Suprapubic skin (tissue), 4 donors: ENCODE results near the gene CDH8. TPM values are rescaled to one million over a fixed set of nuclear protein-coding genes. Genes with fewer than 3 reads are reported as not detected.

Source experiments
- DNase-seq, 2 donors: peaks; one replicate each; pipeline ENCODE4 v3.0.0-alpha.2; 2019; ENCODE audit warnings: low spot score in 2 of 2
- H3K27ac ChIP-seq: fragments of 200-600 bp; sonication (generic); one replicate; pipeline ENCODE4 v1.5.1; 2019
- H3K27me3 ChIP-seq: fragments of 200-600 bp; sonication (generic); one replicate; pipeline ENCODE4 v1.5.1; 2019
- H3K36me3 ChIP-seq: fragments of 200-600 bp; sonication (generic); one replicate; pipeline ENCODE4 v1.5.1; 2019
- H3K4me1 ChIP-seq: fragments of 200-600 bp; sonication (generic); one replicate; pipeline ENCODE4 v1.5.1; 2019
- H3K4me3 ChIP-seq: fragments of 200-600 bp; sonication (generic); one replicate; pipeline ENCODE4 v1.5.1; 2019; ENCODE audit warnings: mild to moderate bottlenecking
- H3K9me3 ChIP-seq: fragments of 200-600 bp; sonication (generic); one replicate; pipeline ENCODE4 v1.5.1; 2019
- CTCF ChIP-seq, 2 donors: fragments of 200-600 bp in 1 of 2; fragments of 450-650 bp in 1 of 2; sonication (generic) in 1 of 2; IDR thresholded peaks; one replicate each; pipeline ENCODE4 v1.5.1; 2016 to 2019; ENCODE audit warnings: antibody characterized with exemption in 2 of 2, mild to moderate bottlenecking in 1 of 2, moderate library complexity in 1 of 2
- EP300 ChIP-seq: sonication (generic); formaldehyde crosslinking; IDR thresholded peaks from one replicate; pipeline ENCODE4 v1.6.1; 2017; ENCODE audit warnings: antibody characterized with exemption
- POLR2A ChIP-seq, 2 donors: fragments of 450-650 bp; IDR thresholded peaks; one replicate each; pipeline ENCODE4 v1.6.1; 2017; ENCODE audit warnings: antibody characterized with exemption in 2 of 2, mild to moderate bottlenecking in 2 of 2, moderate library complexity in 2 of 2
- POLR2AphosphoS5 ChIP-seq, 3 donors: sonication (generic); formaldehyde crosslinking; IDR thresholded peaks; one replicate each; pipeline ENCODE4 v1.6.1; 2017; ENCODE audit warnings: antibody characterized with exemption in 3 of 3
- WGBS: methylation state at CpG from one replicate; pipeline ENCODE4 v1.1.5; 2018; 5-methylcytosine and 5-hydroxymethylcytosine counted together
- total RNA-seq, 4 donors: library from RNA; depleted of rRNA; stranded (reverse); fragments of >200 nt; gene quantifications; one replicate each; pipeline ENCODE4 v1.1.0, GENCODE V29; 2016

CDH8 gene
- total RNA-seq, 4 donors from 2014 or later, result 0.42 to 5.8 (median 2.2) TPM; not detected in 1

GRCh38 chr16:61820820-61821219, 215.4 kb downstream of the CDH8 start:
- Histone ChIP-seq H3K27ac (no peak overlapping the region), H3K4me1 (no peaks in the 10 kb centered on the region), H3K36me3 (no peaks in the 10 kb centered on the region), H3K4me3 (no peak overlapping the region), H3K27me3 (no peaks in the 10 kb centered on the region), H3K9me3 (no peaks in the 10 kb centered on the region)
- no peak for TF ChIP-seq EP300
- no peak for TF ChIP-seq POLR2A (IDR thresholded peaks at IDR 0.05)
- TF ChIP-seq CTCF (IDR thresholded peaks at IDR 0.05), result no peak
- TF ChIP-seq POLR2AphosphoS5 (IDR thresholded peaks at IDR 0.05), result no peak
- DNase-seq, result no peak
- WGBS, result 83% methylated on average over 2 of the region's 2 CpGs

GRCh38 chr16:61820398-61820797, 215.8 kb downstream of the CDH8 start:
- H3K4me1 ChIP-seq, result no peaks in the 10 kb centered on the region
- no peak overlapping the region for H3K27ac ChIP-seq
- no peaks in the 10 kb centered on the region for H3K27me3 ChIP-seq
- H3K36me3 ChIP-seq, result no peaks in the 10 kb centered on the region
- no peaks in the 10 kb centered on the region for H3K9me3 ChIP-seq
- no peak for DNase-seq
- no peak for TF ChIP-seq CTCF (IDR thresholded peaks at IDR 0.05)
- no peak for TF ChIP-seq EP300
- TF ChIP-seq POLR2A (IDR thresholded peaks at IDR 0.05), result no peak
- TF ChIP-seq POLR2AphosphoS5 (IDR thresholded peaks at IDR 0.05), result no peak
- no peak overlapping the region for H3K4me3 ChIP-seq

GRCh38 chr16:61818850-61819249, 217.4 kb downstream of the CDH8 start:
- Histone ChIP-seq H3K9me3 (no peaks in the 10 kb centered on the region), H3K36me3 (no peaks in the 10 kb centered on the region), H3K4me3 (no peak overlapping the region), H3K27ac (no peak overlapping the region), H3K27me3 (no peaks in the 10 kb centered on the region), H3K4me1 (no peaks in the 10 kb centered on the region)
- 79% methylated on average over 1 of the region's 1 CpG for WGBS
- no peak for DNase-seq
- no peak for TF ChIP-seq POLR2AphosphoS5 (IDR thresholded peaks at IDR 0.05)

GRCh38 chr16:61817583-61818278, 218.5 kb downstream of the CDH8 start:
- H3K36me3 ChIP-seq, result no peaks in the 10 kb centered on the region
- no peak overlapping the region for H3K4me3 ChIP-seq
- H3K27me3 ChIP-seq, result no peaks in the 10 kb centered on the region
- H3K27ac ChIP-seq, result no peak overlapping the region
- 81% methylated on average over 8 of the region's 8 CpGs for WGBS
- TF ChIP-seq EP300, result no peak
- no peaks in the 10 kb centered on the region for H3K4me1 ChIP-seq
- H3K9me3 ChIP-seq, result no peaks in the 10 kb centered on the region
- DNase-seq, result no peak

- no peak overlapping the region for H3K27ac ChIP-seq
- H3K4me3 ChIP-seq, result no peak overlapping the region
- H3K4me1 ChIP-seq, result no peaks in the 10 kb centered on the region
- TF ChIP-seq CTCF (IDR thresholded peaks at IDR 0.05) (no peak), POLR2A (IDR thresholded peaks at IDR 0.05) (no peak), POLR2AphosphoS5 (IDR thresholded peaks at IDR 0.05) (no peak), EP300 (no peak)
- H3K9me3 ChIP-seq, result no peaks in the 10 kb centered on the region
- no peaks in the 10 kb centered on the region for H3K36me3 ChIP-seq
- no peaks in the 10 kb centered on the region for H3K27me3 ChIP-seq
- DNase-seq, result no peak
Measured at GRCh38 chr16:61814726-61815347, 221.4 kb downstream of the CDH8 start.

GRCh38 chr16:61813339-61813738, 222.9 kb downstream of the CDH8 start:
- no peaks in the 10 kb centered on the region for H3K27me3 ChIP-seq
- H3K4me3 ChIP-seq, result no peak overlapping the region
- WGBS, result 91% methylated on average over 8 of the region's 8 CpGs
- H3K4me1 ChIP-seq, result no peaks in the 10 kb centered on the region
- no peaks in the 10 kb centered on the region for H3K9me3 ChIP-seq
- no peak overlapping the region for H3K27ac ChIP-seq
- DNase-seq, result no peak
- no peak for TF ChIP-seq EP300
- TF ChIP-seq POLR2A (IDR thresholded peaks at IDR 0.05), result no peak
- no peak for TF ChIP-seq CTCF (IDR thresholded peaks at IDR 0.05)
- TF ChIP-seq POLR2AphosphoS5 (IDR thresholded peaks at IDR 0.05), result no peak
- no peaks in the 10 kb centered on the region for H3K36me3 ChIP-seq
